Left lung (tissue), 10 donors: Measurements from ENCODE around the gene MACC1. TPM values are rescaled to one million over a fixed set of nuclear protein-coding genes. Genes with fewer than 3 reads are reported as not detected.

ENCODE experiments used
- ATAC-seq: fragments of 200-7000 bp; cut with Tn5 transposase; one replicate; pipeline ENCODE4 v1.9.1; 2020; ENCODE audit warnings: moderate library complexity
- DNase-seq, 4 donors: peaks; one replicate each; pipeline ENCODE4 v3.0.0-alpha.2; 2013 to 2020
- H3K27ac ChIP-seq, 2 donors: fragments of 200-600 bp; sonication (generic) in 1 of 2; one replicate each; pipeline versions ENCODE4 v1.5.0 to v1.8.0; 2020 to 2021
- H3K27me3 ChIP-seq, 2 donors: fragments of 200-600 bp; sonication (generic) in 1 of 2; one replicate each; pipeline versions ENCODE4 v1.5.0 to v1.8.0; 2020 to 2021
- H3K36me3 ChIP-seq, 2 donors: fragments of 200-600 bp; sonication (generic) in 1 of 2; one replicate each; pipeline versions ENCODE4 v1.5.0 to v1.8.0; 2020 to 2021
- H3K4me1 ChIP-seq, 2 donors: fragments of 200-600 bp; one replicate each; pipeline ENCODE4 v1.8.0; 2021
- H3K4me3 ChIP-seq, 2 donors: fragments of 200-600 bp; sonication (generic) in 1 of 2; one replicate each; pipeline versions ENCODE4 v1.5.0 to v1.8.0; 2020 to 2021; ENCODE audit warnings: mild to moderate bottlenecking in 1 of 2
- H3K9me3 ChIP-seq, 2 donors: fragments of 200-600 bp; sonication (generic) in 1 of 2; one replicate each; pipeline versions ENCODE4 v1.5.0 to v1.8.0; 2020 to 2021
- intact Hi-C, 2 donors: fragments of 100-400 bp; cut with DNase I; formaldehyde crosslinking; loops; one replicate each; pipeline versions ENCODE4 v1.11.2 to v1.14.2; 2022
- polyA plus RNA-seq, 6 donors: library from polyadenylated mRNA; unstranded; fragments of 120-200 nt; gene quantifications; one replicate each; pipeline ENCODE4 v1.2.1, GENCODE V29; 2013; ENCODE audit not compliant: insufficient read length in 6 of 6
- total RNA-seq, 2 donors: library from RNA; stranded (reverse); fragmentation: NEBNext Ultra II Directional; extraction: Animal tissue kit (Norgen Biotek cat#: 25700); gene quantifications; one replicate each; pipeline ENCODE4 v1.2.1, GENCODE V29; 2021
- TF ChIP-seq, protein P1 (sequence below), 2 donors: fragments of 200-600 bp; sonication (generic) in 1 of 2; IDR thresholded peaks; one replicate each; pipeline versions ENCODE4 v1.5.0 to v1.8.0; 2021; ENCODE audit warnings: antibody characterized with exemption in 2 of 2
- donor health status: DM: no; HTN: yes; CAD: no.
- donor health status: DM: no; HTN: no; CAD: no.

Gene MACC1
- total and polyA plus RNA-seq, 8 donors = 8.5 to 36.2 (median 12.2) TPM

DNA sequence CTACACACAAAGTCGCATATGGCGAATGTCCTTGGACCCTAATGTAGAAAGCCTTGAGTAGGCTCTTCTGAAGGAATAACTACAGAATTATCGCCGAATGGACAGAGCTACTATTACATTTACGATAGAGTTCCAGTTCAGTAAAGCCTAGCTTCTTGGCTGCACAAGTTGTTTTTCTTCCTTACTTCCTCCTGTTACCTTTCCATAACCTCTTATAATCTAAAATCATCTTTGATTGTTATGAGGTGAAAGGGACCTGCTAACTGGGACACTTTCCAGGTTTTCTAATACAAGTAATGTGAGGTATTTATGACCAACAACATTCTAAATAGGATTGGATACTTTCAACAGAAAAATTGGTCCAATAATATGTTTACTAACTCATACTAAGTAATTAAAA is 31.2 kb downstream of the MACC1 start:
- Histone ChIP-seq H3K27me3 (no peaks in the 10 kb centered on the region), H3K4me3 (no peak overlapping the region), H3K9me3 (peaks cover 0 to 6% of the 10 kb centered on the region in 2 donors), H3K27ac (no peak overlapping the region), H3K36me3 (no peaks in the 10 kb centered on the region), H3K4me1 (peaks cover 0 to 8% of the 10 kb centered on the region in 2 donors)
- no peak for DNase-seq
- intact Hi-C loops = no loop called here
- ATAC-seq = no peak
- TF ChIP-seq, protein P1, sequence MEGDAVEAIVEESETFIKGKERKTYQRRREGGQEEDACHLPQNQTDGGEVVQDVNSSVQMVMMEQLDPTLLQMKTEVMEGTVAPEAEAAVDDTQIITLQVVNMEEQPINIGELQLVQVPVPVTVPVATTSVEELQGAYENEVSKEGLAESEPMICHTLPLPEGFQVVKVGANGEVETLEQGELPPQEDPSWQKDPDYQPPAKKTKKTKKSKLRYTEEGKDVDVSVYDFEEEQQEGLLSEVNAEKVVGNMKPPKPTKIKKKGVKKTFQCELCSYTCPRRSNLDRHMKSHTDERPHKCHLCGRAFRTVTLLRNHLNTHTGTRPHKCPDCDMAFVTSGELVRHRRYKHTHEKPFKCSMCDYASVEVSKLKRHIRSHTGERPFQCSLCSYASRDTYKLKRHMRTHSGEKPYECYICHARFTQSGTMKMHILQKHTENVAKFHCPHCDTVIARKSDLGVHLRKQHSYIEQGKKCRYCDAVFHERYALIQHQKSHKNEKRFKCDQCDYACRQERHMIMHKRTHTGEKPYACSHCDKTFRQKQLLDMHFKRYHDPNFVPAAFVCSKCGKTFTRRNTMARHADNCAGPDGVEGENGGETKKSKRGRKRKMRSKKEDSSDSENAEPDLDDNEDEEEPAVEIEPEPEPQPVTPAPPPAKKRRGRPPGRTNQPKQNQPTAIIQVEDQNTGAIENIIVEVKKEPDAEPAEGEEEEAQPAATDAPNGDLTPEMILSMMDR (IDR thresholded peaks at IDR 0.05) = no peak

DNA sequence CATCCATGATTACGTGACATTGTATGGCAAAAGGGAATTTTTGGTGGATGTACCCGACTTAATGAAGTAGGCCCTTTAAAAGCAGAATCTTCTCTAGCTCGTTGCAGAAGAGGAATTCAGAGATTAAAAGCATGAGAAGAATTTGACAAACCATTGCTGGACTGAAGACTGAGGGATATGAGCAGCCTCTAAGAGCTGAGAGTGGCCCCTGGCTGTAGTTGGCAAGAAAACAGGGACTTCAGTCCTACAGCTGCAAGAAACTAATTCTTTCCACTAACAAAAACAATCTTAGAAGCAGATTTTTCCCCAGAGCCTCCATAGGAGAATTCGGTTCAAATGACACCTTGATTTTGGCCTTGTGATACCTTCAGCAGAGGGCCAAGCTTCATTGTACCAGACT is 34.1 kb downstream of the MACC1 start:
- H3K9me3 ChIP-seq = peaks cover 0 to 2% of the 10 kb centered on the region in 2 donors

DNA sequence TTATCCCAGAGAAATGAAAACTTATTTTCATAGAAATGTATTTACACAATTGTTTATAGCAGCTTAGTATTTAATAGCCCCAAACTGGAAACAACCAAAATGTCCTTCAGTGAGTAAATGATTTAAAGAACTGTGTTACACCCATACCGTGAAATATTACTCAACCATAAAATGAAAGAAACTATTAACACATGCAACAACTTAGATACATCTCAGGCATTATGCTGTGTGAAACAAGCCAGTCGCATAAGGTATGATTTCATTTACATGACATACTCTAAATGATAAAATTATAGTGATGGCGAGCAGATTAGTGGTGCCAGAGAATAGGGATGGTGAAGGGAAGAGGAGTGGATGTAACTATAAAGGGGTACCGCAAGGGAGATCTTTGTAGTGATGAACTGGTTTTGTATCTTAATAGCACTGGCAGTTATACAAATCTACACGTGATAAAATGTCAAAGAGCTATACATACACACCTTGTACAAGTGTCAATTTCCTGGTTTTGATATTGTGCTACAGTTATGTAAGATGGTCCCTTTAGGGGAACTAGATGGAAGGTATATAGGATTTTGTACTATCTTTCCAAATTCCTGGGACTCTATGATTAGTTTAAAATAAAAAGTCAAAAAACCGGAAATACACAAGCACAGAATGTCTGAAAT is 40.5 kb downstream of the MACC1 start:
- Histone ChIP-seq H3K27ac (no peak overlapping the region), H3K36me3 (no peaks in the 10 kb centered on the region), H3K4me3 (no peak overlapping the region), H3K9me3 (peaks cover 0 to 1% of the 10 kb centered on the region in 2 donors), H3K27me3 (no peaks in the 10 kb centered on the region), H3K4me1 (no peaks in the 10 kb centered on the region)
- DNase-seq (no peak), ATAC-seq (no peak)
- TF ChIP-seq, protein P1 (IDR thresholded peaks at IDR 0.05) = no peak
- intact Hi-C loops = no loop called here

More for the DNA sequence above, 34.1 kb downstream of the MACC1 start:
- H3K4me3 ChIP-seq = no peak overlapping the region
- no peak for ATAC-seq
- no peak overlapping the region for H3K27ac ChIP-seq
- peaks cover 0 to 8% of the 10 kb centered on the region in 2 donors for H3K4me1 ChIP-seq
- no peak for DNase-seq
- TF ChIP-seq, protein P1 (IDR thresholded peaks at IDR 0.05) = no peak
- intact Hi-C loops = no loop called here
- H3K27me3 ChIP-seq = no peaks in the 10 kb centered on the region
- no peaks in the 10 kb centered on the region for H3K36me3 ChIP-seq

DNA sequence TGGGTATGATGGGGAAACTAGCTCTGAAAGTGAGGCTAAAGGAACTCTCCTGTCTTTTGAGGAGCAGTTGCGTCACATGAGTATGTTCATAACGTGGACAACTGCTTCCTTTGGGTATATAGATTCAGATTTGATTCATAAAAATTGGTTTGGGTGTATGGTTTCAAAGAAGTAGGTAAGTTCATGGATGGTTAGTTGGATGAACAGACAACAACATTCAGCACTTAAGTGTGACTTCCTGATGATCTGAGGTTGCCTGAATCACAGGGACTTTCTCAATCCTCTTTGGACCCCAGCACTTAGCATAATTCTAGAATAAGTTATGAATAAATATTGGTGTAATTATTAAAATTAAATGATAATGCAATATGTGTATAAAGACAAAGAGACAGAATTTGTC is 43.4 kb downstream of the MACC1 start:
- DNase-seq (no peak), ATAC-seq (no peak)
- TF ChIP-seq, protein P1 (IDR thresholded peaks at IDR 0.05) = no peak
- Histone ChIP-seq H3K27ac (no peak overlapping the region), H3K4me3 (no peak overlapping the region), H3K9me3 (no peaks in the 10 kb centered on the region), H3K4me1 (no peaks in the 10 kb centered on the region), H3K36me3 (no peaks in the 10 kb centered on the region), H3K27me3 (no peaks in the 10 kb centered on the region)
- intact Hi-C loops = no loop called here

DNA sequence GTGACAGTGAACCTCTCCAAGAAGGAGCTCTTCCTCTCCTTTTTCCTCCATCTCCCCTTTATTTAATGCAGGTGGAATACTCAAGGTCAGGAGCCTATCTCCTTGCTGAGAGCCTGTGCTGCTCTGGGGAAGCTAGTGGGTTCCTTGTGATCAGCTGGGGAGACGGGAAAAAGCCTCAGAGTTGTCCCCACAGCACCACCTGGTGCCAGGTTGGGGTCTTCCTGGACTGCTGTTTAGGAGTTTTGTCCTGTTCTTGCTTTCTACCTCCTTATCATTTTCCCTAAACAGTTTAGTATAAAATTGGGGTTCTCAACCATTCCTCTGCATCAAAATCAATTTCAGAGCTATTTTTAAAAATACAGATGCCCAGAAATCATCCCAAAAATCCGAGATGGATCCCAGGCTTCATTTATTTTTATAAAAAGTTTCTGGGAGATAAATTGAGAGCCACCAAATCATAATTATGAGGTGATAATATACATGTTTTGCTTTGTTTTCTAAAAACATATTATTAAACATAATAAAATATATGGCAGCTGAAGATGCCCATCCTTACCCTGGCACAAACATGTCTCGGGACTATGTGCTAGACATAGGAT is 44.3 kb downstream of the MACC1 start:
- H3K27me3 ChIP-seq = no peaks in the 10 kb centered on the region
- no peaks in the 10 kb centered on the region for H3K36me3 ChIP-seq
- H3K4me1 ChIP-seq = no peaks in the 10 kb centered on the region
- H3K9me3 ChIP-seq = no peaks in the 10 kb centered on the region
- H3K27ac ChIP-seq = no peak overlapping the region
- intact Hi-C loops = no loop called here
- no peak overlapping the region for H3K4me3 ChIP-seq
- DNase-seq (peak in 1 of 4 donors; percentile 64), ATAC-seq (peak; percentile 48)
- TF ChIP-seq, protein P1 (IDR thresholded peaks at IDR 0.05) = peak in 1 of 2 donors; percentile 21
